Measurements from ENCODE around the gene STYXL1.

DNA sequence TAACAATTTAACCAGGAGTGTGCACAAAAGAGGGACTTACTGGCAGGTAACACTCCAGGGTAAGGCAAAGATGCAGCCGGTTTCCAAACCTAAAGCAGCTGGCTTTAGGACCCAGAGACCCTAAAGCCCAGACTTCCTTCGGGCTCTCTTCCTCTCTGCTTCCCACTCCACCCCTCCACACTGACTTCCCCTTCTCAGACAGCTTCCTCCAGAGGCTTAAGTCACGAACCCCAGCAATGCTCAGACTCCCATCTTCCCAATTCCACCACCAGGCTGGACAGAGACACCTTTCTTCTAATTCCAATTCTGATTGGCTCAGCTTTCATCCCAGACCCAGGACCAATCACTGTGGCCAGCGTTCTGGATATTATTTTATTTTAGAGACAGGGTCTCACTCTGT, 24.8 kb downstream of the STYXL1 start:
- TF ChIP-seq, protein P1, sequence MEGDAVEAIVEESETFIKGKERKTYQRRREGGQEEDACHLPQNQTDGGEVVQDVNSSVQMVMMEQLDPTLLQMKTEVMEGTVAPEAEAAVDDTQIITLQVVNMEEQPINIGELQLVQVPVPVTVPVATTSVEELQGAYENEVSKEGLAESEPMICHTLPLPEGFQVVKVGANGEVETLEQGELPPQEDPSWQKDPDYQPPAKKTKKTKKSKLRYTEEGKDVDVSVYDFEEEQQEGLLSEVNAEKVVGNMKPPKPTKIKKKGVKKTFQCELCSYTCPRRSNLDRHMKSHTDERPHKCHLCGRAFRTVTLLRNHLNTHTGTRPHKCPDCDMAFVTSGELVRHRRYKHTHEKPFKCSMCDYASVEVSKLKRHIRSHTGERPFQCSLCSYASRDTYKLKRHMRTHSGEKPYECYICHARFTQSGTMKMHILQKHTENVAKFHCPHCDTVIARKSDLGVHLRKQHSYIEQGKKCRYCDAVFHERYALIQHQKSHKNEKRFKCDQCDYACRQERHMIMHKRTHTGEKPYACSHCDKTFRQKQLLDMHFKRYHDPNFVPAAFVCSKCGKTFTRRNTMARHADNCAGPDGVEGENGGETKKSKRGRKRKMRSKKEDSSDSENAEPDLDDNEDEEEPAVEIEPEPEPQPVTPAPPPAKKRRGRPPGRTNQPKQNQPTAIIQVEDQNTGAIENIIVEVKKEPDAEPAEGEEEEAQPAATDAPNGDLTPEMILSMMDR (IDR thresholded peaks at IDR 0.05), result no peak
- TF ChIP-seq POLR2A (IDR thresholded peaks at IDR 0.05) (no peak), EP300 (IDR thresholded peaks at IDR 0.05) (no peak), POLR2AphosphoS5 (IDR thresholded peaks at IDR 0.05) (no peak)

Measured in sigmoid colon (tissue), 4 donors.